Panc1 (cell line): Measurements from ENCODE around the gene GOLGB1. TPM values are rescaled to one million over a fixed set of nuclear protein-coding genes. Genes with fewer than 3 reads are reported as not detected.

Experiments
- ATAC-seq: fragments of 200-7000 bp; cut with Tn5 transposase; 2 replicates; pipeline ENCODE4 v1.9.1; 2020; ENCODE audit warnings: mild to moderate bottlenecking, moderate library complexity
- BruUV-seq: library from RNA; stranded (reverse); fragments of 400-500 nt; replicated peaks from 2 replicates; lab custom pipeline; 2021; lab: Mats Ljungman, UMichigan
- CTCF ChIA-PET: fragments of 300-600 bp; sonication (Branson Sonifier 250); formaldehyde crosslinking; loops from one replicate; lab custom pipeline; 2022; ENCODE audit warnings: antibody characterized with exemption; lab: Charles Lee
- POLR2A ChIA-PET: fragments of 300-600 bp; sonication (Branson Sonifier 250); formaldehyde crosslinking; loops from one replicate; lab custom pipeline; 2022; ENCODE audit warnings: antibody characterized with exemption; lab: Charles Lee
- DNase-seq: peaks from one replicate; pipeline ENCODE4 v3.0.0-alpha.2; 2010; ENCODE audit warnings: low read depth, low spot score
- H3K27ac ChIP-seq: 2 replicates; pipeline ENCODE4 v1.5.1; 2011; ENCODE audit warnings: mild to moderate bottlenecking, low read length, inconsistent platforms
- H3K27me3 ChIP-seq: fragments of 200-500 bp; sonication (Bioruptor generic); 2 replicates; pipeline ENCODE4 v1.6.0; 2014; ENCODE audit warnings: low read length, inconsistent platforms; ENCODE audit not compliant: control insufficient read depth, insufficient read depth
- H3K36me3 ChIP-seq: fragments of 200-500 bp; sonication (Bioruptor generic); 2 replicates; pipeline ENCODE4 v1.5.1; 2014; ENCODE audit warnings: inconsistent platforms, mild to moderate bottlenecking, low read length, moderate library complexity; ENCODE audit not compliant: control insufficient read depth, insufficient read depth
- H3K4me1 ChIP-seq: 2 replicates; pipeline ENCODE4 v1.5.1; 2011; ENCODE audit warnings: inconsistent platforms, mild to moderate bottlenecking, low read length, moderate library complexity; ENCODE audit not compliant: control insufficient read depth, insufficient read depth
- H3K4me3 ChIP-seq, 2 experiments: 2 replicates each; pipeline ENCODE4 v1.5.1; 2011 to 2012; ENCODE audit warnings: low read depth in 2 of 2, low read length in 2 of 2, mild to moderate bottlenecking in 2 of 2, inconsistent platforms in 1 of 2, moderate library complexity in 1 of 2
- H3K9me3 ChIP-seq: fragments of 200-500 bp; sonication (Bioruptor generic); 2 replicates; pipeline ENCODE4 v1.5.1; 2014; ENCODE audit warnings: low read depth, mild to moderate bottlenecking, inconsistent platforms, low read length, moderate library complexity; ENCODE audit not compliant: control insufficient read depth, insufficient read depth
- CTCF ChIP-seq: fragments of 450-650 bp; IDR thresholded peaks from 2 replicates; pipeline ENCODE4 v1.5.1; 2017; ENCODE audit warnings: mild to moderate bottlenecking
- POLR2AphosphoS5 ChIP-seq: IDR thresholded peaks from 2 replicates; pipeline ENCODE4 v1.6.1; 2012; ENCODE audit warnings: mild to moderate bottlenecking, low read depth, low read length, moderate library complexity
- REST ChIP-seq, 2 experiments: IDR thresholded peaks; 2 replicates each; pipeline ENCODE4 v1.6.1; 2011 to 2012; ENCODE audit warnings: low read depth in 2 of 2, control low read depth in 1 of 2, low read length in 1 of 2, mild to moderate bottlenecking in 1 of 2, moderate library complexity in 1 of 2; ENCODE audit not compliant: insufficient read depth in 1 of 2
- SIN3A ChIP-seq: IDR thresholded peaks from 2 replicates; pipeline ENCODE4 v1.6.1; 2012; ENCODE audit warnings: low read depth, mild to moderate bottlenecking, low read length, moderate library complexity, borderline replicate concordance; ENCODE audit not compliant: insufficient read depth
- TCF7L2 ChIP-seq: IDR thresholded peaks from 2 replicates; pipeline ENCODE4 v1.6.1; 2011; ENCODE audit warnings: mild to moderate bottlenecking, low read depth, low read length, inconsistent platforms
- in situ Hi-C: cut with HindIII; loops from 2 replicates; pipeline ENCODE4 v1.10.0; 2016; ENCODE audit warnings: low sequenced_read_pairs, low pct_unique_long_range_greater_than_20kb
- intact Hi-C: fragments of 100-400 bp; cut with micrococcal nuclease; formaldehyde crosslinking; loops from one replicate; pipeline ENCODE4 v1.10.0; 2022; ENCODE audit not compliant: unreplicated experiment
- total RNA-seq: library from RNA; stranded (reverse); gene quantifications from one replicate; pipeline ENCODE4 v1.2.1, GENCODE V29; 2021; ENCODE audit not compliant: unreplicated experiment

Gene GOLGB1
- total RNA-seq, 1 experiment from 2014 or later, result 49.7 TPM

DNA sequence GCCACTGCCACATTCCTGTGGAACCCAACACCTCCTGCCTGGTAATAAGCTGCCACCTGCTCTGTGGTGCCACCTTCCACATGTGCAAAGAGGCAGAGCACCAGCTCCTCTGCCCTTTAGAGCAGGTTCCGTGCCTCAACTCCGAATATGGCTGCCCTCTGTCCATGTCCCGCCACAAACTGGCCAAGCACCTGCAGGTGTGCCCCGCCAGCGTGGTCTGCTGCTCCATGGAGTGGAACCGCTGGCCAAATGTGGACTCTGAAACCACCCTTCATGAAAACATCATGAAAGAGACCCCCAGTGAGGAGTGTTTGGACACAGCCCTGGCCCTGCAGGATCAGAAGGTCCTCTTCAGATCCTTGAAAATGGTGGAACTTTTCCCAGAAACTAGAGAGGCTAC, 128.1 kb downstream of the GOLGB1 start:
- BruUV-seq, result no TSS peak
- CTCF ChIA-PET, result no interaction called here
- no peaks in the 10 kb centered on the region for H3K36me3 ChIP-seq
- ATAC-seq, result no peak
- in situ Hi-C loops, result no loop called here
- POLR2A ChIA-PET, result no interaction called here
- no peak overlapping the region for H3K27ac ChIP-seq
- no peaks in the 10 kb centered on the region for H3K4me1 ChIP-seq
- no peaks in the 10 kb centered on the region for H3K9me3 ChIP-seq
- H3K4me3 ChIP-seq, result no peak overlapping the region
- peaks cover 7% of the 10 kb centered on the region; the same call in 1 of the 2 replicates for H3K27me3 ChIP-seq
- TF ChIP-seq POLR2AphosphoS5, result no peak
- no peak for TF ChIP-seq TCF7L2
- no peak for TF ChIP-seq SIN3A
- TF ChIP-seq REST (IDR thresholded peaks at IDR 0.05; ENCODE audit: insufficient read depth in 1 of 2, low read depth in 2 of 2, low read length in 1 of 2), result no peak
- TF ChIP-seq CTCF, result no peak
- no peak for DNase-seq
- intact Hi-C loops, result no loop called here

DNA sequence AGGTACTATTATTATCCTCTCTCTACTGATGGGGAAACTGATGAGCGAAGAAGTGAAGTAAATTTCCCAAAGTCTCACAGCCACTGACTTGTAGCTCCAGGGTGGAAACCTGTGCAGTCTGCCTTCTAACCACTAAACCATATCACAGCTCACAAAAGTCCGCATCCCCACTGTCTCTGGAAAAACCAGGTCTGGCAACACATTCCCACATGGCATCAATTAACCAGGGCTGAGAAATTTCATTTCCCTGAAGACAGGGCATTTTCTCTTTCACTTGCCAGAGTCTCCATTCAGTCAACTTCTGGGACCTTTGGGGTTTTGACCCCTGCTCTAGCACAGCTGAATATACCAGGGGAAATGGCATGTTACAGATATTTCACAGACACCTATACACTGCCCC, 129.8 kb downstream of the GOLGB1 start:
- H3K4me1 ChIP-seq, result no peaks in the 10 kb centered on the region
- H3K36me3 ChIP-seq, result no peaks in the 10 kb centered on the region
- no peak overlapping the region for H3K4me3 ChIP-seq
- ChIA-PET POLR2A (no interaction called here), CTCF (no interaction called here)
- TF ChIP-seq CTCF (no peak), REST (IDR thresholded peaks at IDR 0.05; ENCODE audit: insufficient read depth in 1 of 2, low read depth in 2 of 2, low read length in 1 of 2) (no peak), POLR2AphosphoS5 (no peak), SIN3A (no peak), TCF7L2 (no peak)
- DNase-seq (no peak), ATAC-seq (no peak)
- no peak overlapping the region for H3K27ac ChIP-seq
- peaks cover 7% of the 10 kb centered on the region; the same call in 1 of the 2 replicates for H3K27me3 ChIP-seq
- BruUV-seq, result no TSS peak
- no peaks in the 10 kb centered on the region for H3K9me3 ChIP-seq
- in situ Hi-C loops (no loop called here), intact Hi-C loops (no loop called here)

Other genes with a start within 250 kb of the GOLGB1 start
- 11.9 TPM for gene POLQ, start 203.8 kb downstream of the GOLGB1 start, total RNA-seq
- gene ARGFX, start 181.8 kb downstream of the GOLGB1 start, total RNA-seq, result not detected
- gene FBXO40, start 156.4 kb downstream of the GOLGB1 start, total RNA-seq, result not detected
- gene HCLS1, start 88.8 kb downstream of the GOLGB1 start, total RNA-seq, result 0.85 TPM
- 20.1 TPM for gene IQCB1, start 85.3 kb upstream of the GOLGB1 start, total RNA-seq
- 5.3 TPM for gene EAF2, start 85.5 kb upstream of the GOLGB1 start, total RNA-seq
- gene SLC15A2, start 144.7 kb upstream of the GOLGB1 start, total RNA-seq, result 0.41 TPM